ENCODE results near the gene PIGH. TPM values are rescaled to one million over a fixed set of nuclear protein-coding genes. Genes with fewer than 3 reads are reported as not detected.

PIGH gene
- total RNA-seq, 4 donors from 2014 or later, result 19.2 to 48.8 (median 23.8) TPM

DNA sequence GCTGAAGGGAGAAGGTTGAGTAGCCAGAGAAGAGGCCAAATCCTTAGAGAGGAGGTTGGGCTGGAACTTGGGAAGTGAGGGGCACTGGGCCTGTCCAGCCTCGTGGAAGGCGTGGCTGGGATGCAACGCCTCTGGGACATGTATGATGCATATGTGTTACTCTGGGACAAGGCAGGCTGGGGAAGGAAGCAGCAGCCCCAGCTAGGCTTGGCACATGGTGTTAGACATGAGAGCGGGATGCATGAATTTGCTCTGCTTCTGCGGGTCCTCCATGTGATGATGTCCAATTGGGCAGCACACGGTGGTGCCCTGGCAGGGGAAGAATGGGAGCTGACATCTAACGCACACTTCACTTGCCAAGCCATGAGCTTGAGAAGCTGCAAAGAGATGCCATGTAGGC is 45.7 kb downstream of the PIGH start:
- Histone ChIP-seq H3K27me3 (no peaks in the 10 kb centered on the region), H3K27ac (no peak overlapping the region), H3K4me3 (no peak overlapping the region), H3K4me1 (no peaks in the 10 kb centered on the region), H3K9me3 (no peaks in the 10 kb centered on the region), H3K36me3 (no peaks in the 10 kb centered on the region)
- TF ChIP-seq POLR2A (IDR thresholded peaks at IDR 0.05) (no peak), EP300 (IDR thresholded peaks at IDR 0.05) (no peak)
- TF ChIP-seq, protein P1, sequence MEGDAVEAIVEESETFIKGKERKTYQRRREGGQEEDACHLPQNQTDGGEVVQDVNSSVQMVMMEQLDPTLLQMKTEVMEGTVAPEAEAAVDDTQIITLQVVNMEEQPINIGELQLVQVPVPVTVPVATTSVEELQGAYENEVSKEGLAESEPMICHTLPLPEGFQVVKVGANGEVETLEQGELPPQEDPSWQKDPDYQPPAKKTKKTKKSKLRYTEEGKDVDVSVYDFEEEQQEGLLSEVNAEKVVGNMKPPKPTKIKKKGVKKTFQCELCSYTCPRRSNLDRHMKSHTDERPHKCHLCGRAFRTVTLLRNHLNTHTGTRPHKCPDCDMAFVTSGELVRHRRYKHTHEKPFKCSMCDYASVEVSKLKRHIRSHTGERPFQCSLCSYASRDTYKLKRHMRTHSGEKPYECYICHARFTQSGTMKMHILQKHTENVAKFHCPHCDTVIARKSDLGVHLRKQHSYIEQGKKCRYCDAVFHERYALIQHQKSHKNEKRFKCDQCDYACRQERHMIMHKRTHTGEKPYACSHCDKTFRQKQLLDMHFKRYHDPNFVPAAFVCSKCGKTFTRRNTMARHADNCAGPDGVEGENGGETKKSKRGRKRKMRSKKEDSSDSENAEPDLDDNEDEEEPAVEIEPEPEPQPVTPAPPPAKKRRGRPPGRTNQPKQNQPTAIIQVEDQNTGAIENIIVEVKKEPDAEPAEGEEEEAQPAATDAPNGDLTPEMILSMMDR (IDR thresholded peaks at IDR 0.05), result no peak
- DNase-seq (ENCODE audit: low spot score in 2 of 2), result no peak
- WGBS, 2 donors, result 87 to 93% methylated on average over 5 to 7 of the region's 7 CpGs

DNA sequence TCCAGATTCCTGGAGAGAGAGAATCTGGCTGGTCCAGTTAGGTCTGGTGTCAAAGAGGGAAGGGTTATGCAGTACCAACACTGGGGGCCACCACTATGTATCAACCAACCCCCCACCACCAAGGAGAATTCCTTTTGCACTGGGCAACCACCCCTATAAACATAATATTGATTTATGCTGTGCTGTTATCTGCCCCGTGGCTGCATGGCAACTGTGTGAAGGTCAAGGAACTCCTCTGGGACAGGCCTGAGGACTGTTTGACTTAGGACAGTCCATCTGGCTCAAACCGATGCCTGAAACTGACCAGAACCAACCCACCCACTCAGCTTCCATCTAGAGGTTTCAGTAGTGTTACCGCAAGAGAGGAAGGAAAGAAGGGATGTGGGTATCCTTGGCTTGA is 46.5 kb downstream of the PIGH start:
- Histone ChIP-seq H3K27ac (no peak overlapping the region), H3K4me3 (no peak overlapping the region), H3K27me3 (no peaks in the 10 kb centered on the region), H3K9me3 (no peaks in the 10 kb centered on the region), H3K36me3 (no peaks in the 10 kb centered on the region), H3K4me1 (no peaks in the 10 kb centered on the region)
- WGBS, 2 donors, result 51 to 62% methylated on average over 3 of the region's 3 CpGs
- DNase-seq (ENCODE audit: low spot score in 2 of 2), result no peak
- TF ChIP-seq POLR2A (IDR thresholded peaks at IDR 0.05), result no peak
- no peak for TF ChIP-seq EP300 (IDR thresholded peaks at IDR 0.05)
- TF ChIP-seq, protein P1 (IDR thresholded peaks at IDR 0.05), result no peak

DNA sequence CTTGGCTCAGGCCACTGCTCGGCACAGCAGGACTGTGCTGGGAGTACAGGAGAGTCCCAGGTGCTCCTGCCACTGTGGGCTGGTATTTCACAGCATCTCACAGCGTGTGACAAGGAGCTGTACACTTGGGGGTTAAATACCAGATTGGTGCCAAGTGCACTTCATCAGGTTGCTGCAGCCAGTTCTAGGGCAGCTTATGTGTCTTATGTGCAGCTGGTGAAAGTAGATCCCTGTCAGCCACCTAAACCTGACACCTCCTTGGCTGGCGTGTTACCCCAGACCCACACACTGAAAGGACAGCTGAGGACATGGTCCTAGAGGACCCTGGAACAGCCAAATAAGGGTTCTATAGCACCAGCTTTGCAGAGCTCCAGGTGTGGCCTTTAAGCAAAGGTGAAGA is 48.1 kb downstream of the PIGH start:
- no peak for DNase-seq (ENCODE audit: low spot score in 2 of 2)
- Histone ChIP-seq H3K27ac (no peak overlapping the region), H3K36me3 (peaks cover 0 to 6% (median 0%) of the 10 kb centered on the region in 3 donors), H3K27me3 (no peaks in the 10 kb centered on the region), H3K9me3 (no peaks in the 10 kb centered on the region), H3K4me1 (no peaks in the 10 kb centered on the region), H3K4me3 (no peak overlapping the region)
- WGBS, 2 donors, result 86 to 92% methylated on average over 3 of the region's 3 CpGs
- TF ChIP-seq EP300 (IDR thresholded peaks at IDR 0.05) (no peak), POLR2A (IDR thresholded peaks at IDR 0.05) (no peak)
- TF ChIP-seq, protein P1 (IDR thresholded peaks at IDR 0.05), result no peak

DNA sequence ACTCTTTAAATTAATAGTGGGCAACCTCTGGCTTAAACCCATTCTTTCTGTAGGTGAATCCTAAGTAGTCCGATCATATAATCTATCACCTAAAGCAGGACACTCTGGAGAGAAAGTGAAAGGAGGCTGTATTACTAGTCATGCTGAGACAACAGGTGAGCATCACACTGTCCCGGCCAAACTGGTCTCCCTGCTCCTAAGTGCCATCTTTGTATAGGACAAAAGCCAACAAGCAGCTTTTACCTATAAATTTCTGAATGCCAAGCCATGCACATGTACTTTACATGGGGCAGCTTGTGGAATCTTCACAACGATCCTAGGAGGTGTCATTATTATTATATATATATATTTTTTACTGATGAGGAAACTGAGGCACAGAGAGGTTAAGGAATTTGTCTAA is 48.9 kb downstream of the PIGH start:
- no peak for TF ChIP-seq EP300 (IDR thresholded peaks at IDR 0.05)
- TF ChIP-seq POLR2A (IDR thresholded peaks at IDR 0.05), result no peak
- TF ChIP-seq, protein P1 (IDR thresholded peaks at IDR 0.05), result no peak
- WGBS, 2 donors, result 91% methylated on average over 3 of the region's 3 CpGs
- Histone ChIP-seq H3K27ac (no peak overlapping the region), H3K9me3 (no peaks in the 10 kb centered on the region), H3K4me1 (no peaks in the 10 kb centered on the region), H3K36me3 (peaks cover 0 to 14% (median 0%) of the 10 kb centered on the region in 3 donors), H3K27me3 (no peaks in the 10 kb centered on the region), H3K4me3 (no peak overlapping the region)
- DNase-seq (ENCODE audit: low spot score in 2 of 2), result no peak

DNA sequence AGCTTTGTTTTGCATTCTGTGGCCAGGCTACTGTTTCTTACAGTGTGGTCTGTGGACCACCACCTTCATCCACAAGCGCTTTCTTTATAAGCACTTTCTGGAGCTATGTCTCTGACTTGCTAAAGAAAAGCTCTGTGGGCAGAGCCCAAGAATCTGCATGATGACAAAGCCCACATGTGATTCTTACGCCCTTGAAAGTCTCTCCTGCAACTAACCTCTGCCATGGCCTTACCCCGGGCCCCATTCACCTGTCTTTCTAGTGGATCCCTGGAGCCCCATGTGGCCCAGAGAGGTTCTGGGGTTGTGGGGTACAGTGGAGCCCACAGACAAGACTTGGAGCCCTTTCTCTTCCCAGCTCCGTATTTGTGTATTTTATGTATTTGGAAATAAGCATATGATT is 50.3 kb downstream of the PIGH start:
- no peak for DNase-seq (ENCODE audit: low spot score in 2 of 2)

More for the DNA sequence above, 50.3 kb downstream of the PIGH start:
- Histone ChIP-seq H3K36me3 (peaks cover 0 to 20% (median 0%) of the 10 kb centered on the region in 3 donors), H3K9me3 (no peaks in the 10 kb centered on the region), H3K27ac (no peak overlapping the region), H3K4me1 (no peaks in the 10 kb centered on the region), H3K27me3 (no peaks in the 10 kb centered on the region), H3K4me3 (no peak overlapping the region)
- TF ChIP-seq, protein P1 (IDR thresholded peaks at IDR 0.05), result no peak
- no peak for TF ChIP-seq POLR2A (IDR thresholded peaks at IDR 0.05)
- TF ChIP-seq EP300 (IDR thresholded peaks at IDR 0.05), result no peak
- 85 to 93% methylated on average over 4 of the region's 4 CpGs for WGBS, 2 donors

Data from tibial nerve (tissue), 4 donors.